ENCODE measurements around the gene TNFAIP1.
A peak's percentile ranks its signal among the peaks of the same experiment; 100 is the strongest.

Gene TNFAIP1

GRCh38 chr17:28371245-28372202, 36.0 kb downstream of the TNFAIP1 start, which contains the start of gene SARM1:
SARM1 (plus strand) TSS chr17:28371694; CDS start chr17:28372033, 339 bp downstream.
- peak within 1 kb of the TSS; percentile 61; the same call in 1 of the 2 replicates for H3K4me3 ChIP-seq (ENCODE audit: low read length)
- WGBS (ENCODE audit: insufficient coverage, insufficient read length): no CpG with 5 or more reads among the region's 80 CpGs
- peaks cover 9% of the 10 kb centered on the region for H3K4me1 ChIP-seq (ENCODE audit: control insufficient read depth, insufficient read depth, low read length)
- peak; percentile 88 for DNase-seq (ENCODE audit: low read depth, low spot score)
- no peaks in the 10 kb centered on the region for H3K9me3 ChIP-seq (ENCODE audit: control insufficient read depth, insufficient read depth, low read length)
- peaks cover 13% of the 10 kb centered on the region for H3K27me3 ChIP-seq (ENCODE audit: control insufficient read depth, insufficient read depth, low read length)
- H3K27ac ChIP-seq (ENCODE audit: low read length): no peak within 1 kb of the TSS
- no peaks in the 10 kb centered on the region for H3K36me3 ChIP-seq (ENCODE audit: control insufficient read depth, insufficient read depth, low read length)

DNA sequence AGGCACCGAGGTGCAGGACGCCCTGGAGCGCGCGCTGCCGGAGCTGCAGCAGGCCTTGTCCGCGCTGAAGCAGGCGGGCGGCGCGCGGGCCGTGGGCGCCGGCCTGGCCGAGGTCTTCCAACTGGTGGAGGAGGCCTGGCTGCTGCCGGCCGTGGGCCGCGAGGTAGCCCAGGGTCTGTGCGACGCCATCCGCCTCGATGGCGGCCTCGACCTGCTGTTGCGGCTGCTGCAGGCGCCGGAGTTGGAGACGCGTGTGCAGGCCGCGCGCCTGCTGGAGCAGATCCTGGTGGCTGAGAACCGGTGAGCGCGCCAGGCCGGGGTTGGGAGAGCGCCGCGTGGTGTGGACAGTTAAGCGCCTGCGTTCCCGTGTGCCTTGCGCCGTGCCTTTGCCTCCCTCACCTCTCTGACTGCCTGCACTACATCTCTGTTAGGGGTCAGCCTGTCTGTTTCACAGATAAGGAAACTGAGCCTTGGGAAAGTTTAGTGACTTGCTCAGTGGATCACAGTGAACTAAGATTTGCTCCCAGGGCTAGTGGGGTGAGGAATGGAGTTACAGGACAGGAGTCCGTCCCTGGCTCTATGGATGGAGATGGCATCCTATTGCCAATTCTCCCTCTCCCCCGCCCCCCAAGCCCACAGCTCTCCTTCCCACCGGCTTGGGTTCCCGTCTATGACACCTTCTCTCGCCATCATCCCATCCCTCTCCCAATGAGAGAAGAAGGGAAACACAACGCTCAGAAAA, 36.8 kb downstream of the TNFAIP1 start:
- Histone ChIP-seq H3K9me3 (ENCODE audit: control insufficient read depth, insufficient read depth, low read length) (no peaks in the 10 kb centered on the region), H3K27ac (ENCODE audit: low read length) (no peak overlapping the region), H3K4me1 (ENCODE audit: control insufficient read depth, insufficient read depth, low read length) (peaks cover 9% of the 10 kb centered on the region), H3K4me3 (ENCODE audit: low read length) (peak overlapping the region; percentile 61; the same call in 1 of the 2 replicates), H3K36me3 (ENCODE audit: control insufficient read depth, insufficient read depth, low read length) (no peaks in the 10 kb centered on the region), H3K27me3 (ENCODE audit: control insufficient read depth, insufficient read depth, low read length) (peaks cover 13% of the 10 kb centered on the region)
- no CpG with 5 or more reads among the region's 53 CpGs for WGBS (ENCODE audit: insufficient coverage, insufficient read length)
- DNase-seq (ENCODE audit: low read depth, low spot score): no peak

GRCh38 chr17:28372945-28373274, 37.3 kb downstream of the TNFAIP1 start:
- Histone ChIP-seq H3K9me3 (ENCODE audit: control insufficient read depth, insufficient read depth, low read length) (no peaks in the 10 kb centered on the region), H3K27me3 (ENCODE audit: control insufficient read depth, insufficient read depth, low read length) (peaks cover 13% of the 10 kb centered on the region), H3K4me1 (ENCODE audit: control insufficient read depth, insufficient read depth, low read length) (peaks cover 9% of the 10 kb centered on the region), H3K36me3 (ENCODE audit: control insufficient read depth, insufficient read depth, low read length) (no peaks in the 10 kb centered on the region), H3K4me3 (ENCODE audit: low read length) (no peak overlapping the region), H3K27ac (ENCODE audit: low read length) (no peak overlapping the region)
- DNase-seq (ENCODE audit: low read depth, low spot score): no peak
- WGBS (ENCODE audit: insufficient coverage, insufficient read length): no CpG with 5 or more reads among the region's 6 CpGs

DNA sequence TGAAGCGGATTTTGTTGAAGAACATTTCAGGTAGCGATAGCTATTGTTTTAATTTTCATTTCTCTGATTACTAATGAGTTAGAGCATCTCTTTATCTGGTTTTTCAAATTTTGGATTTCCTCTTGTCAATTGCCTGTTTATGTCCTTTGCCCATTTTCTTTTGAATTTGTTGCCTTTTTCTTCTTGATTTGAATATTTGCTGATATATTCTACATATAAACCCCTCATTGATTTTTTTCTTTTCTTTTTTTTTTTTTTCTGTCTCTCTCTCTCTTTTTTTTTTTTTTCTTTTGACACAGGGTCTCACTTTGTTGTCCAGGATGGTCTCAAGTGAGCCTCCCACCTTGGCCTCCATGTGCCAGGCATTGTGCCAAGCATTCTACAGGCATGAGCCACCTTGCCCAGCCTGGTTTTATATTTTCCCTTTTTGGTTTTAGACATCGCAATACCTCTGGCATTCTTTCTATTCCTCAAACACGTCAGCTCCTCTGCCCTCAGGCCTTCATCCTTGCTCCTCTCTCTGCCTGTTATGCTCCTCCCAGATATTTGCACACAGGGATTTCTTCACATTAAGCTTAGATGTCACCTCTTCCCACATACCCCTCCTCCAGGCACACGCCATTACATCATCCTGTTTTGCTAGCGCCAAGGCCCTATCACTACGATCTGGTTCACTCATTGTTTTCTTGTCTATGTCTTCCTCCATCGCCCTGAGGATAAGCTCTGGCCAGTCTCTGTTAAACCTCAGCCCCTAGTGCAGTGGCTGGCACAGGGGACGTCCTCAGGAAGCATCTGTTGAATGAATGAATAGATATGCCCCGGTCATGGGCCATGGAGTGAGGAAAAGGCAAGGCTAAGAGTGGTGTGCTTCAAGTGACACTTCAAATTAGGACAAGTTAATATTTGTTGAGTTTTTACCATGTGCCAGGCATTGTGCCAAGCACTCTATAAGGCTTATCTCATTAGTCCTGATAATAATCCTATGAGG, 44.5 kb downstream of the TNFAIP1 start:
- Histone ChIP-seq H3K27ac (ENCODE audit: low read length) (no peak overlapping the region), H3K9me3 (ENCODE audit: control insufficient read depth, insufficient read depth, low read length) (no peaks in the 10 kb centered on the region), H3K27me3 (ENCODE audit: control insufficient read depth, insufficient read depth, low read length) (peaks cover 39% of the 10 kb centered on the region), H3K4me3 (ENCODE audit: low read length) (no peak overlapping the region), H3K36me3 (ENCODE audit: control insufficient read depth, insufficient read depth, low read length) (no peaks in the 10 kb centered on the region; the same call in 1 of the 2 replicates), H3K4me1 (ENCODE audit: control insufficient read depth, insufficient read depth, low read length) (peaks cover 3% of the 10 kb centered on the region)
- WGBS (ENCODE audit: insufficient coverage, insufficient read length): no CpG with 5 or more reads among the region's 10 CpGs
- no peak for DNase-seq (ENCODE audit: low read depth, low spot score)

- H3K27ac ChIP-seq (ENCODE audit: low read length): no peak overlapping the region
- H3K4me3 ChIP-seq (ENCODE audit: low read length): peak overlapping the region; percentile 30; the same call in 1 of the 2 replicates
- peaks cover 3% of the 10 kb centered on the region for H3K4me1 ChIP-seq (ENCODE audit: control insufficient read depth, insufficient read depth, low read length)
- peaks cover 42% of the 10 kb centered on the region for H3K27me3 ChIP-seq (ENCODE audit: control insufficient read depth, insufficient read depth, low read length)
- no peaks in the 10 kb centered on the region; the same call in 1 of the 2 replicates for H3K36me3 ChIP-seq (ENCODE audit: control insufficient read depth, insufficient read depth, low read length)
- no peaks in the 10 kb centered on the region for H3K9me3 ChIP-seq (ENCODE audit: control insufficient read depth, insufficient read depth, low read length)
- no CpG with 5 or more reads among the region's 72 CpGs for WGBS (ENCODE audit: insufficient coverage, insufficient read length)
- no peak for DNase-seq (ENCODE audit: low read depth, low spot score)
These were observed 45.7 kb downstream of the TNFAIP1 start for GRCh38 chr17:28381141-28381825.

DNA sequence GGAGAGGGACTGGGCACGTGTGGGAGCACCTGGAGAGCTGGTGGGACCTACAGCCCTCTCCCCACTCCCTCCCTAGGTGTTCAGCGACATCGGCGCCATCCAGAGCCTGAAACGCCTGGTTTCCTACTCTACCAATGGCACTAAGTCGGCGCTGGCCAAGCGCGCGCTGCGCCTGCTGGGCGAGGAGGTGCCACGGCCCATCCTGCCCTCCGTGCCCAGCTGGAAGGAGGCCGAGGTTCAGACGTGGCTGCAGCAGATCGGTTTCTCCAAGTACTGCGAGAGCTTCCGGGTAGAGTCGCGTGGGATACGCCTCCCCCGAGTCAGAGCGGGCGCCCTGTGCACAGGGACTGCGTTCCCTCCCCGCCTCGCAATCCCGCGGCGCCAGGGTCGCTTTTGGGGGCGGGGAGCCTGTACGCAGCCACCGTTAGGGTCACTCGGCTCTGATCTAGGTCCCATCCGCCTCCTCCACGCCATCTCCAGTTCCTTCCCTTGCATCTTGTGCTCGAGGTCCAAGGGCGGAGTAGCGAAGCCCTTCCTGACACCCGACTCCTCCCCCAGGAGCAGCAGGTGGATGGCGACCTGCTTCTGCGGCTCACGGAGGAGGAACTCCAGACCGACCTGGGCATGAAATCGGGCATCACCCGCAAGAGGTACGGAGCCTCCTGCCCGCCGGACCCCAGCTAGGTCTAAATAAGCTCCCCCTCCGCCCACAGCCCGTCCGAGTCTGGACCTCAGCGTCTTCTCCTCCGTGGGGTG, 48.9 kb downstream of the TNFAIP1 start:
- Histone ChIP-seq H3K4me1 (ENCODE audit: control insufficient read depth, insufficient read depth, low read length) (peaks cover 3% of the 10 kb centered on the region), H3K36me3 (ENCODE audit: control insufficient read depth, insufficient read depth, low read length) (no peaks in the 10 kb centered on the region; the same call in 1 of the 2 replicates), H3K9me3 (ENCODE audit: control insufficient read depth, insufficient read depth, low read length) (no peaks in the 10 kb centered on the region), H3K4me3 (ENCODE audit: low read length) (peak overlapping the region; percentile 56; the same call in 1 of the 2 replicates), H3K27me3 (ENCODE audit: control insufficient read depth, insufficient read depth, low read length) (peaks cover 42% of the 10 kb centered on the region), H3K27ac (ENCODE audit: low read length) (no peak overlapping the region)
- WGBS (ENCODE audit: insufficient coverage, insufficient read length): no CpG with 5 or more reads among the region's 56 CpGs
- DNase-seq (ENCODE audit: low read depth, low spot score): no peak

GRCh38 chr17:28385037-28385400, 49.5 kb downstream of the TNFAIP1 start:
- H3K27me3 ChIP-seq (ENCODE audit: control insufficient read depth, insufficient read depth, low read length): peaks cover 42% of the 10 kb centered on the region
- peaks cover 3% of the 10 kb centered on the region for H3K4me1 ChIP-seq (ENCODE audit: control insufficient read depth, insufficient read depth, low read length)
- H3K9me3 ChIP-seq (ENCODE audit: control insufficient read depth, insufficient read depth, low read length): no peaks in the 10 kb centered on the region
- no peak for DNase-seq (ENCODE audit: low read depth, low spot score)
- no CpG with 5 or more reads among the region's 29 CpGs for WGBS (ENCODE audit: insufficient coverage, insufficient read length)
- peak overlapping the region; percentile 56; the same call in 1 of the 2 replicates for H3K4me3 ChIP-seq (ENCODE audit: low read length)
- H3K36me3 ChIP-seq (ENCODE audit: control insufficient read depth, insufficient read depth, low read length): no peaks in the 10 kb centered on the region; the same call in 1 of the 2 replicates
- H3K27ac ChIP-seq (ENCODE audit: low read length): no peak overlapping the region

- Histone ChIP-seq H3K4me1 (ENCODE audit: control insufficient read depth, insufficient read depth, low read length) (peaks cover 3% of the 10 kb centered on the region), H3K27ac (ENCODE audit: low read length) (no peak overlapping the region), H3K9me3 (ENCODE audit: control insufficient read depth, insufficient read depth, low read length) (no peaks in the 10 kb centered on the region), H3K27me3 (ENCODE audit: control insufficient read depth, insufficient read depth, low read length) (peaks cover 38% of the 10 kb centered on the region), H3K4me3 (ENCODE audit: low read length) (no peak overlapping the region; the same call in 1 of the 2 replicates), H3K36me3 (ENCODE audit: control insufficient read depth, insufficient read depth, low read length) (no peaks in the 10 kb centered on the region; the same call in 1 of the 2 replicates)
- no peak for DNase-seq (ENCODE audit: low read depth, low spot score)
- WGBS (ENCODE audit: insufficient coverage, insufficient read length): no CpG with 5 or more reads among the region's 8 CpGs
These were observed 49.8 kb downstream of the TNFAIP1 start for GRCh38 chr17:28385406-28385805.

- H3K9me3 ChIP-seq (ENCODE audit: control insufficient read depth, insufficient read depth, low read length): no peaks in the 10 kb centered on the region
- H3K4me3 ChIP-seq (ENCODE audit: low read length): no peak overlapping the region
- no peaks in the 10 kb centered on the region; the same call in 1 of the 2 replicates for H3K36me3 ChIP-seq (ENCODE audit: control insufficient read depth, insufficient read depth, low read length)
- no peak overlapping the region for H3K27ac ChIP-seq (ENCODE audit: low read length)
- peaks cover 30% of the 10 kb centered on the region; the same call in 1 of the 2 replicates for H3K27me3 ChIP-seq (ENCODE audit: control insufficient read depth, insufficient read depth, low read length)
- H3K4me1 ChIP-seq (ENCODE audit: control insufficient read depth, insufficient read depth, low read length): no peaks in the 10 kb centered on the region; the same call in 1 of the 2 replicates
- no peak for DNase-seq (ENCODE audit: low read depth, low spot score)
These were observed 50.8 kb downstream of the TNFAIP1 start for GRCh38 chr17:28386391-28386790.

Data from iPS DF 6.9 (cell line).